Hypothalamus (tissue), 51 donors: ENCODE data around the gene CAST.

Source experiments
- DNase-seq, 51 donors: peaks; one replicate each; lab custom pipeline; 2025; lab: John Stamatoyannopoulos, UW

Gene CAST

DNA sequence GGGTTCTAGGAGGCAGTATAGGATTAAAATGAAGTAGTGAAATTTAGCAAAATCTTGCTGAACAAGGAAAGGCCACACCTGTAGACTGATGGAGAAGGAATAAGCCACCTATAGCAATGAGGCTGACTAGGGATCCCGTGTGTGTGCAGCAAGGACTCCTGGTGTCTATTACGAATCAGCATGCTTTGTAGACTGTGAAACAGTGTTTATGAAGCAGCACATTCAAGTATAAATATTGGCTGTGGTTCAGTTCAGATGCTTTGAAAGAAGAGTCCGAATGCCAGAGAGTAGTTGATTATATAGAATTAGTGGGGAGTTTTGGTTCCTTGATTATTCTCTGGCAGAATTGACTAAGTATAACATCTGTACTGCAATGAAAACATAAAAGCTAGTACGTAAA lies 41.8 kb downstream of the CAST start:
- peak in 1 of 51 donors; percentile 15 for DNase-seq

DNA sequence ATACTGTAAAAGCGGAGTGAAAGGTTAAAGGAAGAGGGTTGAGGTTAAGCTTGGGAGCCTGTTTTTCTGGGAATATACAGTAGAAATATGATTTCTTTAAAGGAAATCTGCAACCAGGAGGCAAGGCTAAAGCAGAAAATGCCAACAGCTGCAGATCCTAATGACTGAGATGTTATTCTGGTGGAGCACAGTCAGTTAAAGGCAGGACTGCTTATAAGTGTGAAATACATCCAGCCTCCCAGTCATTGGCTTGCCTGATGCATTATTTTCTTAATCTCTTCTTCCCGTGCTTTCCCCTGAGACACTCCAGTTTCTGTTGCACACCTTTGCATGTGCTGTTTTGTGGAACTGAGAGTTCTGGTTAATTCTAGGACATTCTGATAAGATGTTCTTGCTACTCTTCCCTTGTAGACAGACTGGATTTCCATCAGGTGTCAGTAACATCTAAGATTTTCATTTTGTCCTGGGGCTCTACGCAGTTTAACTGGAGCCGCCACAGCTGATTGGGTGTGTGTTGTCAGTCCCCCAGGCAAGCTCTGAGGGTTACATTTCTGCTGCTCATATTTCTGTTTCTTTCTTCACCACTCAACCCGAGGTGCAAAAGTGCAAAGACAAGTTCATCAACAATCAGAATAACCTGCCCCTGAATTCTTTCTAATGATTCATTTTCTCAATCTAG lies 44.4 kb downstream of the CAST start:
- DNase-seq: no peak

DNA sequence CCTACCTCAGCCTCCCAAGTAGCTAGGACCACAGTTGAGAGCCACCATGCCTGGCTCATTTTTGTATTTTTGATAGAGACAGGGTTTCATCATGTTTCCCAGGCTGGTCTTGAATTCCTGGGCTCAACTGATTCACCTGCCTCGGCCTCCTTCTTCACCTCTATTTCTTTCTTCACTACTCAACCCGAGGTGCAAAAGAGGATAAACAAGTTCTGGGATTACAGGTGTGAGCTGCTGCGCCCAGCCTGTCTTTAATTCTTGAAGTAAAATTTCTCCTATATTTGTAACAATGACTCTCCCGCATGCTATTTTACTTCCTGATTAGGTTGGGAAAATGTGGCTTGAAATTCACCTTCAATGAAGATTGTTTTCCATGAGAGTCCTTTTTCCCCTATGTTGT lies 46.4 kb downstream of the CAST start:
- DNase-seq: no peak

DNA sequence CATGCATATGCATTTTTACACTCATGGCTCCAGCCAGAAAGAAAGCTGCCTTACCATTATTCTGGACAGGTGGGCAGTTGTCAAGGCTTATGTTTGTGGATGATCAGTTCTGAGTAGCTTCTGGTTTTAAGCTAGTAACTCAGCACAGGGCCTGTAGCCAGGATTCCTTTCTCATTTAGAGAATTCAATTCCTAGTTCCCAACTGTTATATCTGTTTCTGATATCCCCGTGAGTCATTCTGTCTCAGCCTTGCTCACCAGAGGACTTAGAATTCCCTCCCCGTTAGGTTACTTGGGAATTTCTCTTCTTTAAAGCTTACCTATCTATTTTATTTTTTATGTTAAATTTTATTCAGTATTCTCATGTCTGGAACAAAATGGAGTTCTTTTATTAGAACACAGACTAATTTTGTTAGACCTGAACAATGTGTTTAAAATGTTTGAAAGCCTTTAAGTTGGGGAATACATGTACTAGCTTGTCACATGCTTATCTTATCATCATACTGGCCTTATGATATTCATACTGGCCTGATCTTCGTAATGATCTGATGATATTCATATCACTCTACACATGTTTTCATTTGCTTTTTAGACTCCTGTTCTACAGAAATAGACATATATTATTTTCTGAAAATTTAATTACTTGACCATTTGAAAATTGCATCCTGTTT lies 47.1 kb downstream of the CAST start:
- DNase-seq: peak in 1 of 51 donors; percentile 26

DNA sequence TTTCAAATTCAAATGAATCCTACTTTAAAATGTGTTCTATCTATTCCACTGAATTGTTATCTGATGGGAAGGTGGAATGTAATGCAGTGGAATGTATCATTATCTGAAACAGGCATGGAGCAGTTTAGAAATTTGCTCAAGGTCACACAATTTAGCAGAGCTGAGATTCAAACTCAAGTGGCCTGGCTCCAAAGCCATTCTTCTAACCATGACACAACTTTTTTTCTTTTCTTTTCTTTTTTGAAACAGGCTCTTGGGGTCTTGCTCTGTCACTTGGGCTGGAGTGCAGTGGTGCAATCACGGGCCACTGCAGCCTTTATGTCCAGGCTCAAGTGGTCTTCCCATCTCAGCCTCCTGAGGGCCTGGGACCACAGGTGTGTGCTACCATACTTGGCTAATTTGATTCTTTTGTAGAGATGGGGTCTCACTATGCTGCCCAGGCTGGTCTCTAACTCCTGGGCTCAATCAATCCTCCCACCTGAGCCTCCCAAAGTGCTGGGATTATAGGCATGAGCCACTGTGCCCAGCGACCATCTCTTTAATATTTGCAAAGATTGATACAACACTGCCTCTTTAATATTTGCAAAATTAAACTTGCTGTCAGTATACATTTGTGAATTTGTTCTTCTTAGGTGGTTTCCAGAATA lies 50.0 kb downstream of the CAST start:
- no peak for DNase-seq

DNA sequence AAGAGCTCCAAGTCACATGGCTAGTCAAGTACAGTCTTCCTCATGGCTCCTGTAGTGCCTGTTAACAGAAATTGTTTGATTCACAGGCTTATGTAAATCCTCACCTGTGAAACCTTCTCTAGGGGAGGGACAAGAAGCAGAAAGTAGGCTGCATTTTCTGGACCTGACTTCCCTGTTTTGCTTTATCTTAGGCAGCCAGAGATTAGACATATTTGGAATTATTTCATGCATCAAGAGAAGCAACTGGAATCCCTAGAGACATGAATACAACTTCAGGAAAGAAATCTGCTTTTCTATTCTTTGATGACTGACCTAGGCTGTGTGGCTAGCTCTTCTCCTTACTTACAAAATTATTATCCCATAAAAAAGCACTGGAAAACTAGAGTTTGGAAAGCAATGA lies 52.3 kb downstream of the CAST start:
- no peak for DNase-seq

DNA sequence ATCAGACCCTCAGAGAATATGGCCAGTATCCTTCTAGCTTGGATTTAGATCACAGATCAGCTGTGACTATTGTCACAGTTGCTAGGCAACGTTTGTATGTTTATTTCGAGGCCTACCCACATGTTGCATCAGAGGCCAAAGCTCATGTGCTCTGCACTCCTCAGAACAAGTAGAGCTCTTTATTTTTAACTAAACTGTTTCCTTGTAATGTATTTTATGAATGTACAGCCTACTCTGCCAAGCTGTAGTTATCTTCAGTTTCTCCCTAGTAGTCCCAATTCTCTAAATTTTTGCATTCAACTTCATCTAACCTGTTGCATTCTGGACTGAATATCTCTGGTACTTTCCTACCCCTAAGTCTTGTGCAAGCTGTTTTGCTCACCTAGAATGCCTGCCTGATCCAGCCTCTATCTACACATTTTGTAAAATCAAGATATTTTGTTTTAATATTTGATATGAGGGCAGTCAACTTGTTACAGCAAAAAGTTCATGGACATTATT lies 52.8 kb downstream of the CAST start:
- DNase-seq: no peak

DNA sequence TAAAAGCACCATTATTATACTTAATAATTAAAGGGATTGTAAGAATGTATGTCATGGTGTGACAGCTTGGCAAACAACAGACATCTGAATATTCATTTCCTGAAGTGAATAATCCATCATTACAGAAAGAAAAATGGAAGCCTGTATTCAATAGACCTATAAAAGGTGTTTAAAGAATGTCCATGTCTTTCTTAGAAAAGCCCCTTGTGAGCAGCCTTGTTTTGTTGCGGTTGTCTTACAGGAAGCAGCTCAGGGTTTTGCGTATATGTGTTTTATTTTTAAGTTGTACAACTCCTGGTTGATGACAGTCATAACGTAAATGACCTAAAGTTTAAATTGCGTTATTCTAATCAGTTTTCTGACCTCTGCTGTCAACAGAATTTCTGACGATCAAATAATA lies 53.8 kb downstream of the CAST start:
- no peak for DNase-seq

DNA sequence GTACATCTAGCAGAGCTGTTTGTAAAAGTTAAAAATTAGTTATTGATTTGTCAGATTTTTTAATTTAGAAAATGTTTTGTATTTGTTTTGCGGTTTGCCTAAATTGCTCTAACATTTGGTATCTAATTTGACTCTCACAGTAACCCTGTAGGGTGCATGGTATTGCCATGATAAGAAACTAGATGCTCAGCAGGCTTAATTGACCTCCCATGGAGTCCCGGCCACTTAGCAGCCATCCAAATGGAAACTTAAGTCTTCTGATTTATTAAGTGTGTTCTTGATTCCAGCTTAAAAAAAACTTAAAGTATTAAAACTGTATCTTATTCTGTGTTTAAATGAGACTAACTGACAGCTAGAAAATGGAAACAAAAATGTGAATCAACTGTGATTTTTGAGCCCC lies 54.5 kb downstream of the CAST start:
- DNase-seq: no peak

DNA sequence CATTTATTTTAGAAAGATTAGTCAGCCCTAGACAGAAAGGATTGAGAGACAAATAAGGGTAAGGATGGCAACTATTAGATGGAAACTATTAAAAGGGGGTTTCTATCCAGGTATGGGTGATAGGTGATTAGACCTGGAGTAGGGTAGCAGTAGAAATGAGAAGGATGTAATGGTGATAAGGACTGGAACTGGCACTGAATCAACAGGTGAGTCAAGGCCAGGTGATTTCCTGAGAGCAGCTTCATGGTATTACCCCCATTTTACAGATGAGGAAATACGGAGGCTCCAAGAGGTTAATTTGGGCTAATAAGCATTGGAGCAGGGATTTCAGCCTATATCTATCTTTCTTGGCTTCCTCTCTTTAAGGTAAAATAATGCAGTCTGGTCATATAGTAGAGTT lies 55.7 kb downstream of the CAST start:
- DNase-seq: no peak

DNA sequence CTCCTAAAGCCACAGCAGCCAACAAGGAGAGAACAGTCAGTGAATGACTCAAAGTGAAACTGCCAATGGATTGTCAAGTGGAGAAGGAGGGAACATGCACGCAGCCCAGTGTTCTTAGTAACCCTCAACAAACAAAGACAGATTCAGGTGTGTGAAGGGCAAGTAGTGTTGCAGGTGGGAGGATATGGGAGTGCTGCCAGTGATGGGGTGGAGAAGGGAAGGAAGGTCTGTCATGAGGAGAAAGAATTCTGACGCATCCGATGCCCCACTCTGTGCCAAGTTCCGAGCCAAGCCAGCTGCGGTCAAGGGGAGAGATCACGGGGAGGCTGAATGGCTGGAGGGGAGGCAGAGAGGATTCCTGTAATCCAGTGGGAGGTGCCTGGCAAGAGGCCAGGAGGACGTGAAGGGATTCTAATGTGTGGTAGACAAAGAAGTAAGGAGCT lies 56.5 kb downstream of the CAST start:
- DNase-seq: peak in 13 of 51 donors; percentile 2 to 42 (median 17)

DNA sequence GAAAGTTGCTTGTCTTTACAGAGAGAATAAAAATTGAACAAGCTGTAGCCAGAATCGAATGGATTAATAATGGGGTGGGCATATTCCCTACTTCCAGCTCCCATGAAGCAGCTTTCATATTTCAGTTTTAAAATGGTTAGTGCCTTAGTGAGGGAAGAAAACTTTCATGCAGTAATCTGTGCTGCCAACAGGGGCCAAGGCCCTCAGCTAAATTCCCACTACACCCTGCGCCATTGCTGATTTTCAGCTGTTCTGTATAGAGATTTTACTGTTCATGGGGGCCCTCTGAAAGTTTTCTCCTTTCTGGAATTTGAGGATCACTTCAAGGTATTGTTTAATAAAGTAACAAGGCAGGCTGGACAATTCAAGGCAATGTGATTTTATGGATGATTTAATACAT lies 58.2 kb downstream of the CAST start:
- no peak for DNase-seq

DNA sequence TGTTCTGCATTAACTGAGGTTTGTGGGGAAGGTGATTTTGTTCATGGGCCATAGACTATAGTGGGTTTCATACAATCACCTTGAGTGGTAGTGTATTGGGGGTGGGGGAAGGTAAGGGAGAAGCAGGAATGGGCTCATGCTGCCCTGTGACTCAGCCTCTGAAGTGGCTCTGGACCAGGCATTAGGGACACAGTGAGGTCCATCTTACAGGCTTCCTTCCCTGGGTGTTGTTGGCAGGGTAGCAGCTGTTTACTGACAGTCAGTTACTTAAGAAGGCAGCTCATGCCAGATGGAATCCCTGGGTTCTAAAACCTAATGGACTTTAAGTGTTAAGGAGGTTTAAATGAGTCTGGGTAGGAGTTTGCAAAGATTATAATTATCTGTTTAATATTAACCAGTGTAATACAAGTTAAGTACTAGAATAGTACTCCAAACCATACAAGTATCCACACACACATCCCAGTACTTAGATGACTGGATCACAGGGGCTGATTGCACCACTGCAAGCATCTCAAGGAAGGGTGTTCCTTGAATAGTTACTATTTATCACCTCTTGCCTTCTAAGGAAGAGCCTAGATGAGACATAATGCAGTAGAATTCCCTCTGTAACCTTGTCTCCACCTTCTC lies 59.3 kb downstream of the CAST start:
- peak in 11 of 51 donors; percentile 4 to 53 (median 19) for DNase-seq

DNA sequence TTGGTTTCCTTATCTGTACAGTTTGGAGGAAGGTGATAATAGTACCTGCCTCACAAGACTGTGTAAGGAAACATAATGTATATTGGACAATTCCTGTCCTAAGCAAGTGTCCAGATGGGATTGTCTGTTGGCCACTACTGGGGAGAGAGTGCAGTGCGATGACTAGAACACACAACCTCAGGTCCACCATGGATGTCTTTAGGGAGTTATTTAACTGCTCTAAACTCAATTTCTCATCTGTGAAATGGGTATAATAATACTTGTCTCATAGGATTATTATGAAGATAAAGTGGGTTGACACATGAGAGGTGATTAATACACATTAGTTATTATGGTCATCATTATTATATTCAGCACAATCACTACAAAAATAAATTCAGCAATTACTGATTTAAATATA lies 63.1 kb downstream of the CAST start:
- no peak for DNase-seq

DNA sequence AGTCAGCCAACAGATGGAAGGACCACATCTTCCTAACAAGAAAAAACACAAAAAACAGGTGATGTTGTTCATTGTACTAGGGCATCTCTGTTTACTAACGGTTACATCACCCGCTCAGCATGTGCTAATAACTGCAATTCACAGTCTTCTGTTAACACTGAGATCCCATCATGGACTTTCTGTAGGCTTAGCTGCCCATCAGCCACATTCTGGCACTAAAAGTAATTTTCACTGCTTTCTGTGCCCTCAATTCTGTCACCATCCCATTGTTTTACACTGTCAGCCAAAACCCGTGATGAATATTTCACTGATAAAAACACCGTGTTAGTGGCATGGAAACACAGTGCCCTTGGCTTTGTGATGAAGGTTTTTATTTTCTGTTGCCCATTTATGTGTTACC lies 64.6 kb downstream of the CAST start:
- no peak for DNase-seq

DNA sequence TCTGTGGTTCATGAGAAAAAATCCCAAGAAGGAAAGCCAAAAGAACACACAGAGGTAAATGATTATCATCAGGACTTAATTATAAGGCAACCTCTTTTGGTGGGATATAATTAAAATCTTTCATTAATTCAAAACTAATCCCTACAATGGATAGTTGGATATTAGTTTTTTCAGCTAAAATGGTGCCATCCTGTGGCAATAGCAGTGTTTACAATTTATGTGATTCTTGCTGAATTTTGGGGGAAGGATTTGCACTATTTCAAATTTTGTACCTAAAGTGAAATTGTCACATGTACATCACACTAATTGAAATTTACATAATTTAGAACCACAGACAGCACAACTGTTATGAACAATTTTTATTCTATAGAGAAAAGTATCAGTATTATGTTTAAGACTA lies 67.0 kb downstream of the CAST start:
- peak in 1 of 51 donors; percentile 10 for DNase-seq

DNA sequence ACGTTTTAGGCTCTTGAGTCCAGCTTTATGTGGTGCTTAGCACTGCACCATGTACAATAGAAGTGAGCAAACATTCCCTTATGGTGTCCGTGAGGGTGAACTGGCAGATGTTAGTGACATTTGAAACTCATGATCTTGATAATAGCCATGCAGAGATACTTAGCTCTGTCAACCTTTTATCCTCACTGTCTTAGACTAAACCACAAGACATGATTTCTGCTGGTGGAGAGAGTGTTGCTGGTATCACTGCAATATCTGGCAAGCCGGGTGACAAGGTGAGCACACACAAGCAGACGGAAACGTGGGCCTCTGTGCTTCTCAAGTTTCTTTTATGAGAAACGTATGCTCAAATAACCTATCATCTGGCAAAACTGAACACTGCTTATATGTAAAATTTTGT lies 68.4 kb downstream of the CAST start:
- DNase-seq: no peak

DNA sequence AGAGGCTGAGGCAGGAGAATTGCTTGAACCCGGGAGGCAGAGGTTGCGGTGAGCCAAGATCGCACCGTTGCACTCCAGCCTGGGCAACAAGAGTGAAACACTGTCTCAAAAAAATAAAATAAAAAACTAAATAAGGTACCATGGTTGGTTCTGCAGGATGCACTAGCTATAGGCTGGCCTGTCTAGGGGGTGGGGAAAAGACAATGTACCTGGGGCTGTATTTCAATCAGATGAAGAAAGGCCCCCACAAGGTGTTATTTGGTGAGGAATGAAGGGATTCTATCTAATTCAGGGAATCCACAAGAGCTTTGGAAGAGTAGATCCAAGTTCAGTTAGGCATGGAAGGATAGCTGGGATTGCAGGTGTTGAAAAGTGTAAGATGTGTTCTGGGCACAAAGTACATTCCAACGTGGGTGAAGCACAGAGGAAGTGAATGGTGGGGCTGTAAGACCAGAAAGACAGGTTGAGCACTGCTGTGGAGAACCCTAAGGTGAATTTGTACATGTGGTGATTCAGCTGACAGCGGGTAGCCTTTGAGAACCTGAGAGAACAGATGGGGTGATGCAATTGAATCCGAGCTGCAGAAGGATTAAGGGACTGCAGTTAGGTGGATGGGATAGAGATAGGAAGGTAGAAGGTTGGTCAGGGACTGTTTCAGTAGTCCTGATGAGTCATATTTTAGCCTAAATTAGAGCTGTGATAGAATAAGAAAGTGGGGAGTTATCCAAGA lies 71.8 kb downstream of the CAST start:
- no peak for DNase-seq

DNA sequence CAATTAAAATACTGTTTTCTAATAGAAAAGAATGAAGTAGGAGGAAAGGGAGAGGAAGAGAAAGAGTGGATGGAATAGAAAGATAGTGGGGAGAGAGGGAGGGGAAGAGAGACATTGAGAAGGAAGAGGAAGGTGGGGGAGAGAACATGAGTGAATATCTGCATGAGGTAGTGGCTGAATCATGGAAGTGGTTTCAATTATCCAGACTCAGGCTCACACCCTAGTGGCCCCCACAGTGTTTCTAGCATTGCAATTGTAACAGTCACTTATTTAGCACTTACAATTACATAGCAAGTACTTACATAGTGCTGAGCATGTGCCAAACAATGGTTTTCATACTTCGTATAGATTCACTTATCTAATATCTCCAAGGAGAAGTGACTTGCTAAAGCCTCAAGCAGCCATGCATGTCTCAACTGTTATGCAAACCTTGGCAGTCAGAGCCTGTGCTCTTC lies 72.7 kb downstream of the CAST start:
- DNase-seq: no peak

DNA sequence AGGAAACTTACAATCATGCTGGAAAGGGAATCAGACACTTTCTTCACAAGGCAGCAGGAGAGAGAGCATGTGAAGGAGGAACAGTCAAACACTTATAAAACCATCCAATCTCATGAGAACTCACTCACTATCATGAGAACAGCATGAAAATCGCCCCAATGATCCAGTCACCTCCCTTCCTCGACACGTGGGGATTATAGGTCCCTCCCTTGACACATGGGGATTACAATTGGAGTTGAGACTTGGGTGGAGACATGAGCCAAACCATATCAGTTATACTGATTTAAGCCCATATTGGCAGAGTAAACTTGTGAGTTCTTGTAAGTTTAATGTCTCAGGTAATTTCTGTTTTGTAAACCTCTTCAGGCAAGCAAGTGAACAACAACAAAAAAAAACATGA lies 74.8 kb downstream of the CAST start:
- DNase-seq: no peak

DNA sequence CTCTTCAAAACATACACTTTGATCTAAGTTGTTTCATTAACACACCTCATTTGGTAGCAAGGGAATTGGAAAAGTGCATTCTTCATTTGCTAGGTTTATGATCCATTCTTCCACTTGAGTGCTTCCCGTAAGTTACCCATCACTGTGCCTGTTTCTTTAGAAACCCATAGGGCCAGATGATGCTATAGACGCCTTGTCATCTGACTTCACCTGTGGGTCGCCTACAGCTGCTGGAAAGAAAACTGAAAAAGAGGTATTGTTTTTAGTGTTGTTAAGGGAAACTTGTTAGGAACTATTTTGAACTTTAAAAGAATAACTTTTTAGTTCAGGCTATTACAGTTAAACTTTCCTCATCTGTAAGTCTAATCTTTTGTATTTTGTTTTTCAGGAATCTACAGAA lies 78.9 kb downstream of the CAST start:
- DNase-seq: no peak
